M059J (cell line): ENCODE measurements around the gene DTX1. TPM values are rescaled to one million over a fixed set of nuclear protein-coding genes. Genes with fewer than 3 reads are reported as not detected.
A peak's percentile ranks its signal among the peaks of the same experiment; 100 is the strongest.

Experiments
- DNase-seq: peaks from one replicate; pipeline ENCODE4 v3.0.0-alpha.2; 2012; ENCODE audit warnings: low read depth
- total RNA-seq: library from RNA; depleted of rRNA; stranded (reverse); fragments of >200 nt; shearing (Covaris generic); gene quantifications from 2 replicates; pipeline ENCODE4 v1.2.3, GENCODE V29; 2014

The DTX1 gene
- total RNA-seq, 1 experiment from 2014 or later, result not detected

- no peak for DNase-seq
These were observed 58.1 kb downstream of the DTX1 start for GRCh38 chr12:113114447-113115178.

GRCh38 chr12:113115455-113116126, 59.1 kb downstream of the DTX1 start:
- no peak for DNase-seq

- no peak for DNase-seq
These were observed 60.3 kb downstream of the DTX1 start for GRCh38 chr12:113116875-113117274.

GRCh38 chr12:113117684-113118083, 61.2 kb downstream of the DTX1 start:
- peak; percentile 67 for DNase-seq

- DNase-seq, result no peak
These were observed 61.6 kb downstream of the DTX1 start for GRCh38 chr12:113118142-113118541.

- DNase-seq, result peak; percentile 24
These were observed 63.6 kb downstream of the DTX1 start for GRCh38 chr12:113119980-113120669.

GRCh38 chr12:113120670-113121370, 64.3 kb downstream of the DTX1 start:
- DNase-seq, result peak; percentile 39

- DNase-seq, result no peak
These were observed 71.3 kb downstream of the DTX1 start for GRCh38 chr12:113127791-113128199.

- DNase-seq, result no peak
These were observed 72.5 kb downstream of the DTX1 start for GRCh38 chr12:113128802-113129663.

GRCh38 chr12:113129664-113130456, 73.3 kb downstream of the DTX1 start:
- no peak for DNase-seq

- DNase-seq, result peak; percentile 72
These were observed 74.1 kb downstream of the DTX1 start for GRCh38 chr12:113130457-113131135.

- DNase-seq, result no peak
These were observed 75.0 kb downstream of the DTX1 start for GRCh38 chr12:113131556-113131955.

- DNase-seq, result no peak
These were observed 76.5 kb downstream of the DTX1 start for GRCh38 chr12:113133036-113133435.

GRCh38 chr12:113133666-113134065, 77.1 kb downstream of the DTX1 start:
- DNase-seq, result no peak

GRCh38 chr12:113134071-113134470, 77.5 kb downstream of the DTX1 start:
- no peak for DNase-seq

GRCh38 chr12:113134521-113134951, 78.0 kb downstream of the DTX1 start:
- no peak for DNase-seq

- DNase-seq, result peak; percentile 40
These were observed 78.9 kb downstream of the DTX1 start, which contains the start of gene RASAL1 for GRCh38 chr12:113135178-113136127. TSS of gene RASAL1 (minus strand) at chr12:113135761. CDS start at chr12:113135462, 299 bp downstream.
